ENCODE measurements around the gene POU2F1. TPM values are rescaled to one million over a fixed set of nuclear protein-coding genes. Genes with fewer than 3 reads are reported as not detected.

Gene POU2F1
- polyA plus RNA-seq, 1 donor from 2014 or later: 10.9 TPM

GRCh38 chr1:167249702-167250101, 29.0 kb downstream of the POU2F1 start:
- Histone ChIP-seq H3K27me3 (ENCODE audit: insufficient read depth, low read depth, low read length) (no peaks in the 10 kb centered on the region), H3K36me3 (ENCODE audit: insufficient read depth, low read length) (no peaks in the 10 kb centered on the region), H4K20me1 (ENCODE audit: insufficient read depth) (no peaks in the 10 kb centered on the region), H3K9ac (ENCODE audit: low read length) (no peak overlapping the region), H3K79me2 (replicated peaks; ENCODE audit: insufficient read depth, low read length) (peaks cover 60% of the 10 kb centered on the region), H3K9me2 (ENCODE audit: insufficient read depth, low read length) (no peaks in the 10 kb centered on the region), H3K4me2 (ENCODE audit: low read length) (no peak overlapping the region), H2AFZ (ENCODE audit: low read depth, low read length) (no peak overlapping the region), H3K9me3 (ENCODE audit: low read length) (no peaks in the 10 kb centered on the region), H3K27ac (ENCODE audit: low read length) (no peak overlapping the region), H3F3A (ENCODE audit: insufficient read depth, low read length, poor library complexity, severe bottlenecking) (no peaks in the 10 kb centered on the region), H3K4me3 (ENCODE audit: low read length) (no peak overlapping the region)
- no peak for TF ChIP-seq POLR2AphosphoS5 (IDR thresholded peaks at IDR 0.05)
- no peak for TF ChIP-seq CTCF (IDR thresholded peaks at IDR 0.05; ENCODE audit: poor library complexity, severe bottlenecking)
- no peak for TF ChIP-seq TAF1 (IDR thresholded peaks at IDR 0.05; ENCODE audit: low read depth)
- TF ChIP-seq EZH2 (IDR thresholded peaks at IDR 0.05; ENCODE audit: borderline replicate concordance, insufficient read depth, low read length, poor library complexity, severe bottlenecking): no peak
- TF ChIP-seq SMC3 (conservative IDR thresholded peaks at IDR 0.05; ENCODE audit: poor library complexity): no peak
- no peak for TF ChIP-seq MXI1 (conservative IDR thresholded peaks at IDR 0.05; ENCODE audit: poor library complexity, severe bottlenecking)
- TF ChIP-seq EP300 (conservative IDR thresholded peaks at IDR 0.05; ENCODE audit: poor library complexity, severe bottlenecking): no peak
- TF ChIP-seq REST (IDR thresholded peaks at IDR 0.05; ENCODE audit: borderline replicate concordance): no peak
- no peak for TF ChIP-seq RAD21 (conservative IDR thresholded peaks at IDR 0.05)

GRCh38 chr1:167250482-167250881, 29.8 kb downstream of the POU2F1 start:
- Histone ChIP-seq H3F3A (ENCODE audit: insufficient read depth, low read length, poor library complexity, severe bottlenecking) (no peaks in the 10 kb centered on the region), H3K9ac (ENCODE audit: low read length) (no peak overlapping the region), H3K27ac (ENCODE audit: low read length) (no peak overlapping the region), H3K9me2 (ENCODE audit: insufficient read depth, low read length) (no peaks in the 10 kb centered on the region), H3K79me2 (replicated peaks; ENCODE audit: insufficient read depth, low read length) (peaks cover 68% of the 10 kb centered on the region), H3K36me3 (ENCODE audit: insufficient read depth, low read length) (no peaks in the 10 kb centered on the region), H2AFZ (ENCODE audit: low read depth, low read length) (no peak overlapping the region), H3K27me3 (ENCODE audit: insufficient read depth, low read depth, low read length) (no peaks in the 10 kb centered on the region), H3K4me2 (ENCODE audit: low read length) (no peak overlapping the region), H4K20me1 (ENCODE audit: insufficient read depth) (no peaks in the 10 kb centered on the region), H3K9me3 (ENCODE audit: low read length) (no peaks in the 10 kb centered on the region), H3K4me3 (ENCODE audit: low read length) (no peak overlapping the region)
- TF ChIP-seq POLR2AphosphoS5 (IDR thresholded peaks at IDR 0.05): no peak
- no peak for TF ChIP-seq EZH2 (IDR thresholded peaks at IDR 0.05; ENCODE audit: borderline replicate concordance, insufficient read depth, low read length, poor library complexity, severe bottlenecking)
- no peak for TF ChIP-seq MXI1 (conservative IDR thresholded peaks at IDR 0.05; ENCODE audit: poor library complexity, severe bottlenecking)
- TF ChIP-seq REST (IDR thresholded peaks at IDR 0.05; ENCODE audit: borderline replicate concordance): no peak
- TF ChIP-seq SMC3 (conservative IDR thresholded peaks at IDR 0.05; ENCODE audit: poor library complexity): no peak
- no peak for TF ChIP-seq EP300 (conservative IDR thresholded peaks at IDR 0.05; ENCODE audit: poor library complexity, severe bottlenecking)
- no peak for TF ChIP-seq TAF1 (IDR thresholded peaks at IDR 0.05; ENCODE audit: low read depth)
- no peak for TF ChIP-seq CTCF (IDR thresholded peaks at IDR 0.05; ENCODE audit: poor library complexity, severe bottlenecking)
- TF ChIP-seq RAD21 (conservative IDR thresholded peaks at IDR 0.05): no peak
